ENCODE results near the gene EXOC1L. TPM values are rescaled to one million over a fixed set of nuclear protein-coding genes. Genes with fewer than 3 reads are reported as not detected.

The EXOC1L gene
- total RNA-seq, 1 donor from 2014 or later: not detected

GRCh38 chr4:55784747-55785146 is 34.8 kb upstream of the EXOC1L start:
- H3K4me3 Mint-ChIP-seq: no peak overlapping the region
- CTCF ChIA-PET: no interaction called here
- no peaks in the 10 kb centered on the region for H3K9me3 Mint-ChIP-seq
- ATAC-seq (ENCODE audit: low read depth): no peak
- TF ChIP-seq, protein P1, sequence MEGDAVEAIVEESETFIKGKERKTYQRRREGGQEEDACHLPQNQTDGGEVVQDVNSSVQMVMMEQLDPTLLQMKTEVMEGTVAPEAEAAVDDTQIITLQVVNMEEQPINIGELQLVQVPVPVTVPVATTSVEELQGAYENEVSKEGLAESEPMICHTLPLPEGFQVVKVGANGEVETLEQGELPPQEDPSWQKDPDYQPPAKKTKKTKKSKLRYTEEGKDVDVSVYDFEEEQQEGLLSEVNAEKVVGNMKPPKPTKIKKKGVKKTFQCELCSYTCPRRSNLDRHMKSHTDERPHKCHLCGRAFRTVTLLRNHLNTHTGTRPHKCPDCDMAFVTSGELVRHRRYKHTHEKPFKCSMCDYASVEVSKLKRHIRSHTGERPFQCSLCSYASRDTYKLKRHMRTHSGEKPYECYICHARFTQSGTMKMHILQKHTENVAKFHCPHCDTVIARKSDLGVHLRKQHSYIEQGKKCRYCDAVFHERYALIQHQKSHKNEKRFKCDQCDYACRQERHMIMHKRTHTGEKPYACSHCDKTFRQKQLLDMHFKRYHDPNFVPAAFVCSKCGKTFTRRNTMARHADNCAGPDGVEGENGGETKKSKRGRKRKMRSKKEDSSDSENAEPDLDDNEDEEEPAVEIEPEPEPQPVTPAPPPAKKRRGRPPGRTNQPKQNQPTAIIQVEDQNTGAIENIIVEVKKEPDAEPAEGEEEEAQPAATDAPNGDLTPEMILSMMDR (IDR thresholded peaks at IDR 0.05): no peak
- no peaks in the 10 kb centered on the region for H3K36me3 Mint-ChIP-seq (ENCODE audit: low read depth)
- POLR2A ChIA-PET: no interaction called here
- DNase-seq: no peak
- H3K4me1 Mint-ChIP-seq: no peaks in the 10 kb centered on the region
- intact Hi-C loops (cut with micrococcal nuclease): no loop called here
- peaks cover 6% of the 10 kb centered on the region for H3K27me3 Mint-ChIP-seq
- H3K27ac Mint-ChIP-seq: no peak overlapping the region

DNA sequence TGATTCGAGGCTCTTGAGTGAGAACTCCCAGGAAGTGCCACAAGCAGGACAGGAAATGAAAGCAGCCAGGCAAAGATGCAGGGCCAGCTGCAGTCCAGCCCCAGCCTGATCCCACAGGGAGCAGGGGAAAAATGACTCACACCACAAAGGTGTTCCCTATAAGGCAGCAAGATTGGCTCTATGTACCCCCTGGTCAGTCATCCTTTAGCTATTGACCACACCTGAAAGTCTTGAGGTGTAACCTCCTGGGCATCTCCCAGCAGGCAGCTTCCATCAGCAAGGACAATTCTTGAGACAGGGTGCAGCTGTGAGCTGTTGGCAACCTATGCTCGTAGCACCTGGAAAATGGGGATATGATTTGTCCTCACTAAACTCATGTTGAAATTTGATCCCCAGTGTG is 27.9 kb upstream of the EXOC1L start:
- ChIA-PET POLR2A (no interaction called here), CTCF (no interaction called here)
- H3K9me3 Mint-ChIP-seq: no peaks in the 10 kb centered on the region
- peaks cover 36% of the 10 kb centered on the region for H3K27me3 Mint-ChIP-seq
- H3K27ac Mint-ChIP-seq: no peak overlapping the region
- H3K4me3 Mint-ChIP-seq: no peak overlapping the region
- no peak for DNase-seq
- TF ChIP-seq, protein P1 (IDR thresholded peaks at IDR 0.05): no peak
- intact Hi-C loops (cut with micrococcal nuclease): no loop called here
- no peaks in the 10 kb centered on the region for H3K36me3 Mint-ChIP-seq (ENCODE audit: low read depth)
- ATAC-seq (ENCODE audit: low read depth): no peak
- no peaks in the 10 kb centered on the region for H3K4me1 Mint-ChIP-seq

- ATAC-seq (ENCODE audit: low read depth): no peak
- Mint-ChIP-seq H3K4me3 (no peak overlapping the region), H3K27ac (no peak overlapping the region), H3K4me1 (no peaks in the 10 kb centered on the region), H3K36me3 (ENCODE audit: low read depth) (no peaks in the 10 kb centered on the region), H3K27me3 (peaks cover 44% of the 10 kb centered on the region), H3K9me3 (no peaks in the 10 kb centered on the region)
- intact Hi-C loops (cut with micrococcal nuclease): no loop called here
- TF ChIP-seq, protein P1 (IDR thresholded peaks at IDR 0.05): no peak
- CTCF ChIA-PET: no interaction called here
- no peak for DNase-seq
- POLR2A ChIA-PET: no interaction called here
Observed at GRCh38 chr4:55793479-55793878, 26.1 kb upstream of the EXOC1L start.

GRCh38 chr4:55794053-55794452 is 25.5 kb upstream of the EXOC1L start:
- TF ChIP-seq, protein P1 (IDR thresholded peaks at IDR 0.05): no peak
- ChIA-PET CTCF (no interaction called here), POLR2A (no interaction called here)
- ATAC-seq (ENCODE audit: low read depth) (no peak), DNase-seq (no peak)
- Mint-ChIP-seq H3K4me3 (no peak overlapping the region), H3K27ac (no peak overlapping the region), H3K9me3 (no peaks in the 10 kb centered on the region), H3K27me3 (peaks cover 45% of the 10 kb centered on the region), H3K36me3 (ENCODE audit: low read depth) (no peaks in the 10 kb centered on the region), H3K4me1 (no peaks in the 10 kb centered on the region)
- intact Hi-C loops (cut with micrococcal nuclease): no loop called here

- Mint-ChIP-seq H3K4me3 (no peak overlapping the region), H3K36me3 (ENCODE audit: low read depth) (no peaks in the 10 kb centered on the region), H3K9me3 (no peaks in the 10 kb centered on the region), H3K27me3 (peaks cover 47% of the 10 kb centered on the region), H3K27ac (no peak overlapping the region), H3K4me1 (no peaks in the 10 kb centered on the region)
- no peak for ATAC-seq (ENCODE audit: low read depth)
- POLR2A ChIA-PET: no interaction called here
- CTCF ChIA-PET: no interaction called here
- TF ChIP-seq, protein P1 (IDR thresholded peaks at IDR 0.05): no peak
- no peak for DNase-seq
- intact Hi-C loops (cut with micrococcal nuclease): no loop called here
Observed at GRCh38 chr4:55795341-55795740, 24.2 kb upstream of the EXOC1L start.
